WTC11 (cell line): ENCODE measurements around the gene CELSR1. TPM values are rescaled to one million over a fixed set of nuclear protein-coding genes. Genes with fewer than 3 reads are reported as not detected.
A peak's percentile ranks its signal among the peaks of the same experiment; 100 is the strongest.

ENCODE experiments used
- ATAC-seq: fragments of 200-7000 bp; cut with Tn5 transposase; 2 replicates; pipeline ENCODE4 v1.10.0; 2021; ENCODE audit warnings: mild to moderate bottlenecking, moderate library complexity
- CTCF ChIA-PET: fragments of 300-600 bp; sonication (Branson Sonifier 250); formaldehyde crosslinking; loops from one replicate; lab custom pipeline; 2021; ENCODE audit warnings: antibody characterized with exemption; lab: Charles Lee
- POLR2A ChIA-PET: fragments of 350-600 bp; sonication (Branson Sonifier 250); formaldehyde crosslinking; loops from one replicate; lab custom pipeline; 2021; ENCODE audit warnings: antibody characterized with exemption; lab: Charles Lee
- DNase-seq: peaks from one replicate; pipeline ENCODE4 v3.0.0; 2021; ENCODE audit warnings: low spot score
- H3K27ac Mint-ChIP-seq: 2 replicates; pipeline ENCODE4 v1.8.0; 2021; ENCODE audit warnings: mixed read lengths
- H3K27me3 Mint-ChIP-seq: 2 replicates; pipeline ENCODE4 v1.8.0; 2021; ENCODE audit warnings: low read depth, mild to moderate bottlenecking, moderate library complexity, mixed read lengths
- H3K36me3 Mint-ChIP-seq: 2 replicates; pipeline ENCODE4 v1.8.0; 2021; ENCODE audit warnings: mixed read lengths
- H3K4me1 Mint-ChIP-seq: 2 replicates; pipeline ENCODE4 v1.8.0; 2022; ENCODE audit warnings: mixed read lengths
- H3K4me3 Mint-ChIP-seq: 2 replicates; pipeline ENCODE4 v1.8.0; 2021; ENCODE audit warnings: mild to moderate bottlenecking, moderate library complexity, mixed read lengths
- H3K9me3 Mint-ChIP-seq: 2 replicates; pipeline ENCODE4 v1.8.0; 2021; ENCODE audit warnings: mixed read lengths
- AR ChIP-seq: fragments of 250-450 bp; sonication (Bioruptor Pico); IDR thresholded peaks from 2 replicates; pipeline ENCODE4 v1.9.0; 2021; ENCODE audit warnings: mild to moderate bottlenecking
- ATF2 ChIP-seq: sonication (generic); formaldehyde crosslinking; IDR thresholded peaks from 2 replicates; pipeline ENCODE4 v1.8.1; 2022; ENCODE audit warnings: low read depth, missing genetic modification reagents, borderline replicate concordance
- CREB1 ChIP-seq: sonication (generic); formaldehyde crosslinking; IDR thresholded peaks from 2 replicates; pipeline ENCODE4 v1.8.0; 2023; ENCODE audit warnings: mild to moderate bottlenecking, missing genetic modification reagents
- ESRRA ChIP-seq: sonication (generic); formaldehyde crosslinking; IDR thresholded peaks from 2 replicates; pipeline ENCODE4 v1.8.1; 2022; ENCODE audit warnings: mild to moderate bottlenecking, missing genetic modification reagents, borderline replicate concordance
- FOXP1 ChIP-seq: sonication (generic); formaldehyde crosslinking; IDR thresholded peaks from 2 replicates; pipeline ENCODE4 v1.8.0; 2022; ENCODE audit warnings: missing genetic modification reagents, mild to moderate bottlenecking, moderate library complexity, borderline replicate concordance
- GABPB1 ChIP-seq: sonication (generic); formaldehyde crosslinking; IDR thresholded peaks from 2 replicates; pipeline ENCODE4 v1.8.1; 2023; ENCODE audit warnings: mild to moderate bottlenecking, missing genetic modification reagents
- GTF2I ChIP-seq: fragments of 250-450 bp; sonication (Bioruptor Pico); conservative IDR thresholded peaks from 2 replicates; pipeline ENCODE4 v1.4.0; 2021; ENCODE audit warnings: mild to moderate bottlenecking
- IRF1 ChIP-seq: sonication (generic); formaldehyde crosslinking; IDR thresholded peaks from 2 replicates; pipeline ENCODE4 v1.8.0; 2023; ENCODE audit warnings: missing genetic modification reagents
- JAZF1 ChIP-seq: fragments of 250-450 bp; sonication (Bioruptor Pico); IDR thresholded peaks from 2 replicates; pipeline ENCODE4 v1.9.0; 2021; ENCODE audit warnings: moderate library complexity, mild to moderate bottlenecking, inconsistent platforms
- JUN ChIP-seq: sonication (generic); formaldehyde crosslinking; IDR thresholded peaks from 2 replicates; pipeline ENCODE4 v1.8.0; 2023; ENCODE audit warnings: mild to moderate bottlenecking, missing genetic modification reagents
- NFE2L1 ChIP-seq: sonication (generic); formaldehyde crosslinking; IDR thresholded peaks from 2 replicates; pipeline ENCODE4 v1.8.1; 2023; ENCODE audit warnings: missing genetic modification reagents
- OVOL2 ChIP-seq: fragments of 250-450 bp; sonication (Bioruptor Pico); IDR thresholded peaks from 2 replicates; pipeline ENCODE4 v1.9.0; 2021; ENCODE audit warnings: mild to moderate bottlenecking, borderline replicate concordance
- PRRX2 ChIP-seq: fragments of 250-450 bp; sonication (Bioruptor Pico); IDR thresholded peaks from 2 replicates; pipeline ENCODE4 v1.8.0; 2021; ENCODE audit warnings: mild to moderate bottlenecking
- SMAD3 ChIP-seq: sonication (generic); formaldehyde crosslinking; IDR thresholded peaks from 2 replicates; pipeline ENCODE4 v1.8.0; 2022; ENCODE audit warnings: missing genetic modification reagents, mild to moderate bottlenecking, borderline replicate concordance
- SMAD4 ChIP-seq: sonication (generic); formaldehyde crosslinking; IDR thresholded peaks from 2 replicates; pipeline ENCODE4 v1.8.0; 2022; ENCODE audit warnings: mild to moderate bottlenecking, missing genetic modification reagents
- TCF7 ChIP-seq: sonication (generic); formaldehyde crosslinking; IDR thresholded peaks from 2 replicates; pipeline ENCODE4 v1.8.0; 2022; ENCODE audit warnings: mild to moderate bottlenecking, low read depth, missing genetic modification reagents, moderate library complexity
- ZNF138 ChIP-seq: sonication (generic); formaldehyde crosslinking; conservative IDR thresholded peaks from 2 replicates; pipeline ENCODE4 v1.8.1; 2022; ENCODE audit warnings: mild to moderate bottlenecking, moderate library complexity, missing genetic modification reagents
- ZNF396 ChIP-seq: fragments of 250-450 bp; sonication (Bioruptor Pico); IDR thresholded peaks from 2 replicates; pipeline ENCODE4 v1.8.0; 2021; ENCODE audit warnings: mild to moderate bottlenecking, moderate library complexity, borderline replicate concordance
- ZNF416 ChIP-seq: fragments of 250-450 bp; sonication (Bioruptor Pico); IDR thresholded peaks from 2 replicates; pipeline ENCODE4 v1.9.0; 2021; ENCODE audit warnings: mild to moderate bottlenecking, inconsistent platforms
- total RNA-seq: library from RNA; stranded (reverse); gene quantifications from 3 replicates; pipeline ENCODE4 v1.2.3, GENCODE V29; 2021
- TF ChIP-seq, protein P1 (sequence below): sonication (generic); formaldehyde crosslinking; conservative IDR thresholded peaks from 2 replicates; pipeline ENCODE4 v1.8.1; 2023; ENCODE audit warnings: mild to moderate bottlenecking, low read depth, missing genetic modification reagents, moderate library complexity
- TF ChIP-seq, protein P2 (sequence below): sonication (generic); formaldehyde crosslinking; IDR thresholded peaks from 2 replicates; pipeline ENCODE4 v1.8.0; 2022; ENCODE audit warnings: mild to moderate bottlenecking, missing genetic modification reagents
- TF ChIP-seq, protein P3 (sequence below): sonication (generic); formaldehyde crosslinking; IDR thresholded peaks from 2 replicates; pipeline ENCODE4 v1.8.1; 2023; ENCODE audit warnings: mild to moderate bottlenecking, missing genetic modification reagents, moderate library complexity

CELSR1 gene
- total RNA-seq, 1 experiment from 2014 or later = 16.8 TPM

GRCh38 chr22:46390105-46390651, 147.2 kb downstream of the CELSR1 start:
- DNase-seq (no peak), ATAC-seq (no peak)
- no peak for TF ChIP-seq AR (CRISPR knock-in tag)
- TF ChIP-seq NFE2L1 (CRISPR knock-in tag) = no peak
- no peak for TF ChIP-seq IRF1 (CRISPR knock-in tag)
- TF ChIP-seq PRRX2 (CRISPR knock-in tag) = no peak
- no peak for TF ChIP-seq OVOL2 (CRISPR knock-in tag)
- no peak for TF ChIP-seq FOXP1 (CRISPR knock-in tag)
- TF ChIP-seq ZNF416 (CRISPR knock-in tag) = no peak
- no peak for TF ChIP-seq ZNF138 (CRISPR knock-in tag)
- TF ChIP-seq JAZF1 = no peak
- TF ChIP-seq ESRRA (CRISPR knock-in tag) = no peak
- TF ChIP-seq ZNF396 = no peak
- TF ChIP-seq, protein P1, sequence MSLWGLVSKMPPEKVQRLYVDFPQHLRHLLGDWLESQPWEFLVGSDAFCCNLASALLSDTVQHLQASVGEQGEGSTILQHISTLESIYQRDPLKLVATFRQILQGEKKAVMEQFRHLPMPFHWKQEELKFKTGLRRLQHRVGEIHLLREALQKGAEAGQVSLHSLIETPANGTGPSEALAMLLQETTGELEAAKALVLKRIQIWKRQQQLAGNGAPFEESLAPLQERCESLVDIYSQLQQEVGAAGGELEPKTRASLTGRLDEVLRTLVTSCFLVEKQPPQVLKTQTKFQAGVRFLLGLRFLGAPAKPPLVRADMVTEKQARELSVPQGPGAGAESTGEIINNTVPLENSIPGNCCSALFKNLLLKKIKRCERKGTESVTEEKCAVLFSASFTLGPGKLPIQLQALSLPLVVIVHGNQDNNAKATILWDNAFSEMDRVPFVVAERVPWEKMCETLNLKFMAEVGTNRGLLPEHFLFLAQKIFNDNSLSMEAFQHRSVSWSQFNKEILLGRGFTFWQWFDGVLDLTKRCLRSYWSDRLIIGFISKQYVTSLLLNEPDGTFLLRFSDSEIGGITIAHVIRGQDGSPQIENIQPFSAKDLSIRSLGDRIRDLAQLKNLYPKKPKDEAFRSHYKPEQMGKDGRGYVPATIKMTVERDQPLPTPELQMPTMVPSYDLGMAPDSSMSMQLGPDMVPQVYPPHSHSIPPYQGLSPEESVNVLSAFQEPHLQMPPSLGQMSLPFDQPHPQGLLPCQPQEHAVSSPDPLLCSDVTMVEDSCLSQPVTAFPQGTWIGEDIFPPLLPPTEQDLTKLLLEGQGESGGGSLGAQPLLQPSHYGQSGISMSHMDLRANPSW = no peak
- no peak for TF ChIP-seq JUN (CRISPR knock-in tag)
- no peak for TF ChIP-seq SMAD4 (CRISPR knock-in tag)
- no peak for TF ChIP-seq SMAD3 (CRISPR knock-in tag)
- no peak for TF ChIP-seq GABPB1 (CRISPR knock-in tag)
- H3K27me3 Mint-ChIP-seq = no peaks in the 10 kb centered on the region
- CTCF ChIA-PET = interaction anchor here (2.2 kb wide), 1 partner anchor 23 kb away, joined by 13 read pairs; no protein-coding TSS in a partner anchor
- H3K4me3 Mint-ChIP-seq = no peak overlapping the region
- peak overlapping the region; percentile 57; the same call in 1 of the 2 replicates for H3K27ac Mint-ChIP-seq
- 0 out of 2 replicates have a peak, but pooled peaks cover 3% of the 10 kb centered on the region for H3K4me1 Mint-ChIP-seq
- no peaks in the 10 kb centered on the region for H3K9me3 Mint-ChIP-seq
- POLR2A ChIA-PET = no interaction called here
- no peaks in the 10 kb centered on the region for H3K36me3 Mint-ChIP-seq

GRCh38 chr22:46389081-46389480, 148.3 kb downstream of the CELSR1 start:
- Mint-ChIP-seq H3K36me3 (no peaks in the 10 kb centered on the region), H3K4me1 (0 out of 2 replicates have a peak, but pooled peaks cover 3% of the 10 kb centered on the region)
- POLR2A ChIA-PET = no interaction called here
- ATAC-seq = no peak
- TF ChIP-seq JUN (CRISPR knock-in tag) = no peak
- TF ChIP-seq, protein P2, sequence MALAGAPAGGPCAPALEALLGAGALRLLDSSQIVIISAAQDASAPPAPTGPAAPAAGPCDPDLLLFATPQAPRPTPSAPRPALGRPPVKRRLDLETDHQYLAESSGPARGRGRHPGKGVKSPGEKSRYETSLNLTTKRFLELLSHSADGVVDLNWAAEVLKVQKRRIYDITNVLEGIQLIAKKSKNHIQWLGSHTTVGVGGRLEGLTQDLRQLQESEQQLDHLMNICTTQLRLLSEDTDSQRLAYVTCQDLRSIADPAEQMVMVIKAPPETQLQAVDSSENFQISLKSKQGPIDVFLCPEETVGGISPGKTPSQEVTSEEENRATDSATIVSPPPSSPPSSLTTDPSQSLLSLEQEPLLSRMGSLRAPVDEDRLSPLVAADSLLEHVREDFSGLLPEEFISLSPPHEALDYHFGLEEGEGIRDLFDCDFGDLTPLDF (CRISPR knock-in tag) = no peak
- TF ChIP-seq GTF2I (CRISPR knock-in tag) = no peak
- TF ChIP-seq OVOL2 (CRISPR knock-in tag) = no peak
- TF ChIP-seq, protein P3, sequence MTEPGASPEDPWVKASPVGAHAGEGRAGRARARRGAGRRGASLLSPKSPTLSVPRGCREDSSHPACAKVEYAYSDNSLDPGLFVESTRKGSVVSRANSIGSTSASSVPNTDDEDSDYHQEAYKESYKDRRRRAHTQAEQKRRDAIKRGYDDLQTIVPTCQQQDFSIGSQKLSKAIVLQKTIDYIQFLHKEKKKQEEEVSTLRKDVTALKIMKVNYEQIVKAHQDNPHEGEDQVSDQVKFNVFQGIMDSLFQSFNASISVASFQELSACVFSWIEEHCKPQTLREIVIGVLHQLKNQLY (CRISPR knock-in tag) = no peak
- no peak for TF ChIP-seq TCF7 (CRISPR knock-in tag)
- no peak for TF ChIP-seq CREB1 (CRISPR knock-in tag)
- no peak for TF ChIP-seq ATF2
- TF ChIP-seq, all 79 proteins: peak for 0
- CTCF ChIA-PET = interaction anchor here (2.2 kb wide), 1 partner anchor 22 kb away, joined by 13 read pairs; no protein-coding TSS in a partner anchor
- no peak for DNase-seq
- Mint-ChIP-seq H3K4me3 (no peak overlapping the region), H3K9me3 (no peaks in the 10 kb centered on the region), H3K27me3 (no peaks in the 10 kb centered on the region), H3K27ac (no peak overlapping the region)
